Measurements from ENCODE around the gene CTSE. TPM values are rescaled to one million over a fixed set of nuclear protein-coding genes. Genes with fewer than 3 reads are reported as not detected.

The CTSE gene
- total and polyA plus RNA-seq, 2 experiments from 2014 or later = 65.9 to 86.0 TPM

DNA sequence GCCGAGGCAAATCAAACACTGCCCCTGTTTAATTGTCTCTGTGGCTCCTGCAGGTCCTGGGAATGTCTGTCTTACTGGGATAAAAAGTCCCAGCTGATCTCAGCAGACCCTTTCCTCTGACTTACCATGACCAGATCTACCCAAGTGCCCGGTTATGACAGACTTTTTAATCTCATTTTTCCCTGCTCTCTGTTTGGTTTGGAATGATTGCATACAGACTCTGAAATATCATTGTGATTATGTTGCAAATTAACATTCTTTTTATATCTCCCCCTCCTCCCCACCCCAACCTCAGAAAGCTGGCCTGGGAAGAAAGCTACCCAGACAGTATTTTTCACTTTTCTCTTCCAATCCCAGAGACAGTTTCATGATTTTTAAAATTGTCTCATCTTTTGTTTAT is 36.8 kb downstream of the CTSE start:
- Histone ChIP-seq H4K20me1 (ENCODE audit: insufficient read depth, poor library complexity, severe bottlenecking) (no peaks in the 10 kb centered on the region), H3K4me2 (no peak overlapping the region), H2AFZ (no peak overlapping the region), H3K27me3 (no peaks in the 10 kb centered on the region), H3K4me1 (ENCODE audit: insufficient read depth) (no peaks in the 10 kb centered on the region), H3K27ac (no peak overlapping the region), H3K9me3 (ENCODE audit: low read depth) (no peaks in the 10 kb centered on the region), H3K36me3 (replicated peaks; ENCODE audit: insufficient read depth, low read depth) (no peaks in the 10 kb centered on the region), H3K79me2 (no peaks in the 10 kb centered on the region), H3K9me2 (replicated peaks; ENCODE audit: insufficient read depth) (no peaks in the 10 kb centered on the region), H3K4me3 (no peak overlapping the region)
- 29% methylated on average over 2 of the region's 2 CpGs for WGBS (ENCODE audit: low lambda C conversion rate, missing lambda C conversion rate)
- no peak for DNase-seq (ENCODE audit: low spot score)
- TF ChIP-seq, protein P1, sequence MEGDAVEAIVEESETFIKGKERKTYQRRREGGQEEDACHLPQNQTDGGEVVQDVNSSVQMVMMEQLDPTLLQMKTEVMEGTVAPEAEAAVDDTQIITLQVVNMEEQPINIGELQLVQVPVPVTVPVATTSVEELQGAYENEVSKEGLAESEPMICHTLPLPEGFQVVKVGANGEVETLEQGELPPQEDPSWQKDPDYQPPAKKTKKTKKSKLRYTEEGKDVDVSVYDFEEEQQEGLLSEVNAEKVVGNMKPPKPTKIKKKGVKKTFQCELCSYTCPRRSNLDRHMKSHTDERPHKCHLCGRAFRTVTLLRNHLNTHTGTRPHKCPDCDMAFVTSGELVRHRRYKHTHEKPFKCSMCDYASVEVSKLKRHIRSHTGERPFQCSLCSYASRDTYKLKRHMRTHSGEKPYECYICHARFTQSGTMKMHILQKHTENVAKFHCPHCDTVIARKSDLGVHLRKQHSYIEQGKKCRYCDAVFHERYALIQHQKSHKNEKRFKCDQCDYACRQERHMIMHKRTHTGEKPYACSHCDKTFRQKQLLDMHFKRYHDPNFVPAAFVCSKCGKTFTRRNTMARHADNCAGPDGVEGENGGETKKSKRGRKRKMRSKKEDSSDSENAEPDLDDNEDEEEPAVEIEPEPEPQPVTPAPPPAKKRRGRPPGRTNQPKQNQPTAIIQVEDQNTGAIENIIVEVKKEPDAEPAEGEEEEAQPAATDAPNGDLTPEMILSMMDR (IDR thresholded peaks at IDR 0.05; ENCODE audit: poor library complexity) = no peak
- TF ChIP-seq EZH2 (IDR thresholded peaks at IDR 0.05; ENCODE audit: borderline replicate concordance) (no peak), EZH2phosphoT487 (IDR thresholded peaks at IDR 0.05; ENCODE audit: low read depth, severe bottlenecking, unreplicated experiment) (no peak)

DNA sequence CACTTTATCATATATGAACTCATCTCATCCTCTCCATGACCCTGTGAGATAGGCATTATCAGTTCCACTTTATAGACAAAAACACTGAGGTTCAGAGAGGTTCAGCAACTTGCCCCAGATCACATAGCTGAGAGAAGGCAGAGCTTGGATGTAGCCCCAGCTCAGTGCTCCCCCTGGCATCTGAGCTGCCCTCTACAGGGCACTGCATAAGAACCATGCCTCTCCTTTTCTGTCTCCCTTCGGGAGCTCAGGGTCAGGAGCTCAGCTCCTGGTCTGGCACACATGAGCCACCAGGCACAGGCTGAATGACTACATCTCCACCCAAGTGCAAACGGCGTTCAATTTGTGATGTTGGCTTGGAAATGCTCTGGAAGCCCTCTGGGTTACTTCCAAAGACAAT is 37.4 kb downstream of the CTSE start:
- Histone ChIP-seq H4K20me1 (ENCODE audit: insufficient read depth, poor library complexity, severe bottlenecking) (no peaks in the 10 kb centered on the region), H3K9me2 (replicated peaks; ENCODE audit: insufficient read depth) (no peaks in the 10 kb centered on the region)
- 86% methylated on average over 3 of the region's 3 CpGs for WGBS (ENCODE audit: low lambda C conversion rate, missing lambda C conversion rate)

GRCh38 chr1:205985330-205986005 is 38.2 kb downstream of the CTSE start:
- no peak for DNase-seq (ENCODE audit: low spot score)
- Histone ChIP-seq H3K79me2 (no peaks in the 10 kb centered on the region), H3K9me3 (ENCODE audit: low read depth) (no peaks in the 10 kb centered on the region), H3K9me2 (replicated peaks; ENCODE audit: insufficient read depth) (no peaks in the 10 kb centered on the region), H3K27me3 (no peaks in the 10 kb centered on the region), H3K27ac (no peak overlapping the region), H3K4me2 (no peak overlapping the region), H3K4me1 (ENCODE audit: insufficient read depth) (no peaks in the 10 kb centered on the region), H3K4me3 (no peak overlapping the region), H3K36me3 (replicated peaks; ENCODE audit: insufficient read depth, low read depth) (no peaks in the 10 kb centered on the region), H2AFZ (no peak overlapping the region), H4K20me1 (ENCODE audit: insufficient read depth, poor library complexity, severe bottlenecking) (no peaks in the 10 kb centered on the region)
- WGBS (ENCODE audit: low lambda C conversion rate, missing lambda C conversion rate) = 92% methylated on average over 8 of the region's 9 CpGs
- TF ChIP-seq, protein P1 (IDR thresholded peaks at IDR 0.05; ENCODE audit: poor library complexity) = no peak

More for the DNA sequence above, 37.4 kb downstream of the CTSE start:
- H3K27ac ChIP-seq = no peak overlapping the region
- no peaks in the 10 kb centered on the region for H3K4me1 ChIP-seq (ENCODE audit: insufficient read depth)
- no peak overlapping the region for H3K4me2 ChIP-seq
- no peaks in the 10 kb centered on the region for H3K79me2 ChIP-seq
- TF ChIP-seq, protein P1 (IDR thresholded peaks at IDR 0.05; ENCODE audit: poor library complexity) = no peak
- no peak for TF ChIP-seq EZH2phosphoT487 (IDR thresholded peaks at IDR 0.05; ENCODE audit: low read depth, severe bottlenecking, unreplicated experiment)
- no peak for TF ChIP-seq EZH2 (IDR thresholded peaks at IDR 0.05; ENCODE audit: borderline replicate concordance)
- H3K36me3 ChIP-seq (replicated peaks; ENCODE audit: insufficient read depth, low read depth) = no peaks in the 10 kb centered on the region
- no peak overlapping the region for H3K4me3 ChIP-seq
- no peaks in the 10 kb centered on the region for H3K27me3 ChIP-seq
- DNase-seq (ENCODE audit: low spot score) = no peak
- no peaks in the 10 kb centered on the region for H3K9me3 ChIP-seq (ENCODE audit: low read depth)
- no peak overlapping the region for H2AFZ ChIP-seq

Data from hepatocyte (in vitro differentiated cells).